Heart left ventricle (tissue), 16 donors: ENCODE results near the gene WNT16. TPM values are rescaled to one million over a fixed set of nuclear protein-coding genes. Genes with fewer than 3 reads are reported as not detected.
"Not testable (repeated sequence)": the region's sequence is repeated elsewhere in the genome, so short reads cannot be mapped to it uniquely, and the experiment has no call there.

Source experiments
- ATAC-seq, 4 donors: fragments of 200-7000 bp; cut with Tn5 transposase; one replicate each; pipeline ENCODE4 v1.9.1; 2020 to 2022; ENCODE audit warnings: moderate library complexity in 4 of 4, mild to moderate bottlenecking in 3 of 4, moderate number of reproducible peaks in 1 of 4
- DNase-seq, 5 donors: peaks; one replicate each; pipeline ENCODE4 v3.0.0-alpha.2; 2020
- H3K27ac ChIP-seq, 12 donors: fragments of 200-600 bp; sonication (generic) in 4 of 12; one replicate each; pipeline versions ENCODE4 v1.5.0 to v1.8.0; 2016 to 2022; ENCODE audit warnings: mild to moderate bottlenecking in 2 of 12
- H3K27me3 ChIP-seq, 9 donors: fragments of 200-600 bp; sonication (generic) in 2 of 9; one replicate each; pipeline versions ENCODE4 v1.5.1 to v1.8.0; 2016 to 2022; ENCODE audit warnings: mild to moderate bottlenecking in 3 of 9
- H3K36me3 ChIP-seq, 9 donors: fragments of 200-600 bp; sonication (generic) in 2 of 9; one replicate each; pipeline versions ENCODE4 v1.5.0 to v1.8.0; 2018 to 2022; ENCODE audit warnings: mild to moderate bottlenecking in 2 of 9
- H3K4me1 ChIP-seq, 12 donors: fragments of 200-600 bp; sonication (generic) in 4 of 12; one replicate each; pipeline versions ENCODE4 v1.5.0 to v1.8.0; 2016 to 2022; ENCODE audit warnings: mild to moderate bottlenecking in 3 of 12
- H3K4me3 ChIP-seq, 12 donors: fragments of 200-600 bp; sonication (generic) in 4 of 12; one replicate each; pipeline versions ENCODE4 v1.5.0 to v1.8.0; 2017 to 2022; ENCODE audit warnings: mild to moderate bottlenecking in 9 of 12, moderate library complexity in 4 of 12
- H3K9me3 ChIP-seq, 12 donors: fragments of 200-600 bp; sonication (generic) in 4 of 12; one replicate each; pipeline versions ENCODE4 v1.5.0 to v1.8.0; 2016 to 2022; ENCODE audit warnings: mild to moderate bottlenecking in 1 of 12
- POLR2A ChIP-seq, 2 donors: fragments of 450-650 bp; IDR thresholded peaks; one replicate each; pipeline ENCODE4 v1.6.1; 2017; ENCODE audit warnings: antibody characterized with exemption in 2 of 2, mild to moderate bottlenecking in 2 of 2, moderate library complexity in 2 of 2
- WGBS, 4 donors: extraction: QIAGEN DNeasy Blood & Tissue Kit in 2 of 4; methylation state at CpG; one replicate each; pipeline versions ENCODE4 v1.1.5 to v1.1.7; 2013 to 2018; 5-methylcytosine and 5-hydroxymethylcytosine counted together
- intact Hi-C, 10 donors: fragments of 100-400 bp; cut with DNase I; formaldehyde crosslinking; loops; one replicate each; pipeline versions ENCODE4 v1.11.1 to v1.14.2; 2022
- polyA plus RNA-seq, 2 donors: library from polyadenylated mRNA; stranded (reverse); fragments of 200-250 nt; gene quantifications; one replicate each; pipeline ENCODE4 v1.2.3, GENCODE V29; 2013
- total RNA-seq, 9 donors: library from RNA; depleted of rRNA in 2 of 9; stranded (reverse); fragments of >200 nt in 2 of 9; fragmentation: NEBNext Ultra II Directional in 3 of 9; extraction: Animal tissue kit (Norgen Biotek cat#: 25700) in 3 of 9; gene quantifications; one replicate each; pipeline versions ENCODE4 v1.1.0 to v1.2.4, GENCODE V29; 2016 to 2023
- TF ChIP-seq, protein P1 (sequence below), 12 donors: fragments of 200-600 bp; sonication (generic) in 4 of 12; IDR thresholded peaks; one replicate each; pipeline versions ENCODE4 v1.5.0 to v1.8.0; 2018 to 2022; ENCODE audit warnings: antibody characterized with exemption in 12 of 12, mild to moderate bottlenecking in 5 of 12
- donor health status: ischemic (EF 13 %, LVEDD 7.1; RV severe dilation, severe dysfunction).
- donor health status: healthy with polysubstance abuse.
- donor health status: DM: no; HTN: yes; CAD: no.
- donor health status: DM: no; HTN: no; CAD: no.
- donor health status: ischemic (EF 25% LVEDD 6.9; RV normal size, moderate dysfunction).
- donor health status: ischemic (EF 25% LVEDD 5.7; RV mildly dilated, moderate dysfunction).
- donor health status: healthy.
- donor health status: DM: yes; HTN: yes; CAD: no.
- donor health status: ischemic (EF 35%, LVEDD 5.7; RV mildly dilated, moderate dysfunction).
- donor health status: nonischemic (EF 11% LVEDD 7.7; RV severe dilation, severe dysfunction).
- donor health status: DM: yes; HTN: yes; CAD: no.
- donor health status: PGD.
- donor health status: ischemic (EF 29% LVEDD 5.4; RV normal size, mild dysfunction).
- donor health status: nonischemic (EF 23%, LVEDD 6.1; RV moderate dilation, normal function).

WNT16 gene
- total and polyA plus RNA-seq, 11 donors: 0.19 TPM; not detected in 10

DNA sequence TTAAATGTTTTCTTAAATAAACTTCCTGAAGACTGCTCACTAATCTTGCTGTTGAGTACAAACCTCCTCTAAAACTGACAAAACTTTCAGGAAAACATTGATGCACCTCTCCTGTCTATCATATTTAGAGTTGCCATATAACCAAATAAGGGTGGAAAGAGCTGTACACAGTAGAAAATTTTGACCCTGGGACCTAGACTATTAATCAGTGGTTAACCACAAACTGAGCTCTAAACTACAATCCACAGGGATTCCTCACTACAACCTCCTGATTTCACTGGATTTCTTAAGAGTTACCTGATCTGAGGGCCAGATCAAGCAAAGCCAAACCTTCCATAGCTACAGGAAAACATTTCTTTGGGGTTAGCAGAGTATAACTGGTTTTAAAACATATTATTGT, 39.9 kb upstream of the WNT16 start:
- no peak for TF ChIP-seq POLR2A (IDR thresholded peaks at IDR 0.05)
- TF ChIP-seq, protein P1, sequence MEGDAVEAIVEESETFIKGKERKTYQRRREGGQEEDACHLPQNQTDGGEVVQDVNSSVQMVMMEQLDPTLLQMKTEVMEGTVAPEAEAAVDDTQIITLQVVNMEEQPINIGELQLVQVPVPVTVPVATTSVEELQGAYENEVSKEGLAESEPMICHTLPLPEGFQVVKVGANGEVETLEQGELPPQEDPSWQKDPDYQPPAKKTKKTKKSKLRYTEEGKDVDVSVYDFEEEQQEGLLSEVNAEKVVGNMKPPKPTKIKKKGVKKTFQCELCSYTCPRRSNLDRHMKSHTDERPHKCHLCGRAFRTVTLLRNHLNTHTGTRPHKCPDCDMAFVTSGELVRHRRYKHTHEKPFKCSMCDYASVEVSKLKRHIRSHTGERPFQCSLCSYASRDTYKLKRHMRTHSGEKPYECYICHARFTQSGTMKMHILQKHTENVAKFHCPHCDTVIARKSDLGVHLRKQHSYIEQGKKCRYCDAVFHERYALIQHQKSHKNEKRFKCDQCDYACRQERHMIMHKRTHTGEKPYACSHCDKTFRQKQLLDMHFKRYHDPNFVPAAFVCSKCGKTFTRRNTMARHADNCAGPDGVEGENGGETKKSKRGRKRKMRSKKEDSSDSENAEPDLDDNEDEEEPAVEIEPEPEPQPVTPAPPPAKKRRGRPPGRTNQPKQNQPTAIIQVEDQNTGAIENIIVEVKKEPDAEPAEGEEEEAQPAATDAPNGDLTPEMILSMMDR (IDR thresholded peaks at IDR 0.05): no peak
- no peak for DNase-seq
- Histone ChIP-seq H3K4me1 (no peaks in the 10 kb centered on the region), H3K9me3 (peaks cover 0 to 19% (median 2%) of the 10 kb centered on the region in 12 donors), H3K27me3 (no peaks in the 10 kb centered on the region), H3K27ac (no peak overlapping the region), H3K36me3 (peaks cover 0 to 25% (median 4%) of the 10 kb centered on the region in 9 donors), H3K4me3 (no peak overlapping the region)
- intact Hi-C loops: no loop called here
- ATAC-seq: no peak

DNA sequence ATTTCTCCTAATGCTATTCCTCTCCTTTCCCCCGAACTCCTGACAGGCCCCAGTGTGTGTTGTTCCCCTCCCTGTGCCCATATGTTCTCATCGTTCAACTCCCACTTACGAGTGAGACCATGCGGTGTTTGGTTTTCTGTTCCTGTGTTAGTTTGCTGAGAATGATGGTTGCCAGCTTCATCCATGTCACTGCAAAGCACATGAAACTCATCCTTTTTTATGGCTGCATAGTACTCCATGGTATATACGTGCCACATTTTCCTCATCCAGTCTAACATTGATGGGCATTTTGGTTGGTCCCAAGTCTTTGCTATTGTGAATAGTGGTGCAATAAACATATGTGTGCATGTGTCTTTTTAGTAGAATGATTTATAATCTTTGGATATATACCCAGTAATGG, 38.9 kb upstream of the WNT16 start:
- intact Hi-C loops, H3K27me3 ChIP-seq, ATAC-seq, DNase-seq, H3K4me3 ChIP-seq, H3K27ac ChIP-seq, H3K4me1 ChIP-seq: not testable (repeated sequence)
- 92 to 95% (median 93%) methylated on average over 5 of the region's 5 CpGs for WGBS, 4 donors
- H3K36me3 ChIP-seq: peaks cover 0 to 15% (median 4%) of the 10 kb centered on the region in 9 donors
- peaks cover 0 to 15% (median 1%) of the 10 kb centered on the region in 12 donors for H3K9me3 ChIP-seq

DNA sequence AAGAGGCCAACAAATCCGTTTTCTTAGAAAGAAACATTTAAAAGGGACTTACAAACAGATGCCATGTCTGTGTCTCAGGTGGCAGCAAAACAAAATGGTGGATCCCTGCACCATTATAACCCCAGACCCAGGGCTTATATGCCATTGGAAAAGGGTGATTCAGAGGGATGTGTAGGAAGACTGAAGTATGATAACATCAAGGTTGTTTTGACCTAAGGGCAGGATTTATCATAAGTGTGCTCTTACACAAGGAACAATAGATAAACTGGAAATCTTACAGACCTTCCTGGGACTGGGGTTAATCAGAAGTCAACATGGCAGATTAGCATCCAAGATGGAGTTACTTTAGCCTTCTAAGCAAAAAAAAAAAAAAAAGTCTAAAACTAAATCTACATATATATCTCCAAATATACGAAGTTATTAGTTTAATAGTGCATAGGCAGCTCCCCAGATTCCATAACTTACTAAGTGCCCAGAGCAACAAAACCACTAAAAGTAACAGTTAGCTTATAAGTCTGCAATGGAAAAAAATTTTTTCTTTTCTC, 34.3 kb upstream of the WNT16 start:
- H3K27ac ChIP-seq: no peak overlapping the region
- no peak for ATAC-seq
- H3K9me3 ChIP-seq: peaks cover 0 to 15% (median 0%) of the 10 kb centered on the region in 12 donors
- H3K27me3 ChIP-seq: no peaks in the 10 kb centered on the region
- 86 to 92% (median 88%) methylated on average over 2 of the region's 2 CpGs for WGBS, 4 donors
- H3K4me1 ChIP-seq: no peaks in the 10 kb centered on the region
- H3K4me3 ChIP-seq: no peak overlapping the region
- DNase-seq: no peak
- intact Hi-C loops: no loop called here
- TF ChIP-seq, protein P1 (IDR thresholded peaks at IDR 0.05): no peak
- no peak for TF ChIP-seq POLR2A (IDR thresholded peaks at IDR 0.05)
- peaks cover 0 to 27% (median 14%) of the 10 kb centered on the region in 9 donors for H3K36me3 ChIP-seq

DNA sequence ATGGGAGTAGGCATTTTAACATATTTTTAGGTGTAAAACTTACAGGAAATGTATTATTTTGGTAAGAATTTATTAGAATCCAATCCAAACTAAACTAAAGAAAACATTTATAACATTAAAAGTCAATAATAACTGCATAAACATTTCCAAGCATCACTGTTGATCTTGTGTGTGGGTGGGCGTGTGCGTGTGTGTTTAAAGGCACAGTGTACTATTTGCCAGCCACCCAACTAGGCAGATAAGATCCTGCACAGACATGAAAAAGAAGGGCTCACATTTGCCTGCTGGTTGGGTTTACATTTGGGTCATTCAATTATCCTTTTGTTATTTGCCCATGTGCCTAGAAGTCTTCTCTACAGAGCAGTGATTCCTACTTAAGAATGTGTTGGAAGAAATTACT, 31.0 kb upstream of the WNT16 start:
- intact Hi-C loops: no loop called here
- WGBS, 4 donors: 85 to 93% (median 88%) methylated on average over 2 of the region's 2 CpGs
- Histone ChIP-seq H3K27me3 (no peaks in the 10 kb centered on the region), H3K4me1 (no peaks in the 10 kb centered on the region), H3K27ac (no peak overlapping the region), H3K4me3 (no peak overlapping the region), H3K36me3 (peaks cover 0 to 25% (median 14%) of the 10 kb centered on the region in 9 donors), H3K9me3 (no peaks in the 10 kb centered on the region)
- TF ChIP-seq, protein P1 (IDR thresholded peaks at IDR 0.05): no peak
- TF ChIP-seq POLR2A (IDR thresholded peaks at IDR 0.05): no peak
- DNase-seq (no peak), ATAC-seq (no peak)

DNA sequence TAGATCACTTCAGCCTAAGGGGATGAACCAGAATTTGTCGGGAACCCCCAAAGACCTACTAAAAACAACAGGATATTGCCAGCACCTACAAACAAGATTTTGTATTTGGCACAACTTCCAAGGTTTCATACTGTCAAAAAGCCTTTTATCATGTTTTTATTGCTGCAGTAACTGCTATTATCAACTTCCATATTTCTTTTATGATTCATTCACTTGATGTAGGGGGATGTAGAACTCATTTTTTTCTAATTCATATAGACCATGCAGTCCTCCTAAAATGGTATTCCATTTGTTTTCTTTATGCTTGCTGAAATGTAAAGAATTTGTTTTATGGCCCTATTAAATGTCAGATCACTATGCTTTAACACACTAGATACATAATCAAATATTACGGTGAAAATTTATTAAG, 30.0 kb upstream of the WNT16 start:
- H3K4me3 ChIP-seq: no peak overlapping the region
- peaks cover 0 to 25% (median 14%) of the 10 kb centered on the region in 9 donors for H3K36me3 ChIP-seq
- H3K27me3 ChIP-seq: no peaks in the 10 kb centered on the region
- TF ChIP-seq POLR2A (IDR thresholded peaks at IDR 0.05): no peak
- TF ChIP-seq, protein P1 (IDR thresholded peaks at IDR 0.05): no peak
- 86 to 93% (median 92%) methylated on average over 2 of the region's 2 CpGs for WGBS, 4 donors
- DNase-seq (no peak), ATAC-seq (no peak)
- H3K4me1 ChIP-seq: no peaks in the 10 kb centered on the region
- intact Hi-C loops: no loop called here
- no peak overlapping the region for H3K27ac ChIP-seq
- H3K9me3 ChIP-seq: no peaks in the 10 kb centered on the region
